WTC11 (cell line): ENCODE measurements around the gene GPX5. TPM values are rescaled to one million over a fixed set of nuclear protein-coding genes. Genes with fewer than 3 reads are reported as not detected.

Source experiments
- ATAC-seq: fragments of 200-7000 bp; cut with Tn5 transposase; 2 replicates; pipeline ENCODE4 v1.10.0; 2021; ENCODE audit warnings: mild to moderate bottlenecking, moderate library complexity
- CTCF ChIA-PET: fragments of 300-600 bp; sonication (Branson Sonifier 250); formaldehyde crosslinking; loops from one replicate; lab custom pipeline; 2021; ENCODE audit warnings: antibody characterized with exemption; lab: Charles Lee
- POLR2A ChIA-PET: fragments of 350-600 bp; sonication (Branson Sonifier 250); formaldehyde crosslinking; loops from one replicate; lab custom pipeline; 2021; ENCODE audit warnings: antibody characterized with exemption; lab: Charles Lee
- DNase-seq: peaks from one replicate; pipeline ENCODE4 v3.0.0; 2021; ENCODE audit warnings: low spot score
- H3K27ac Mint-ChIP-seq: 2 replicates; pipeline ENCODE4 v1.8.0; 2021; ENCODE audit warnings: mixed read lengths
- H3K27me3 Mint-ChIP-seq: 2 replicates; pipeline ENCODE4 v1.8.0; 2021; ENCODE audit warnings: low read depth, mild to moderate bottlenecking, moderate library complexity, mixed read lengths
- H3K36me3 Mint-ChIP-seq: 2 replicates; pipeline ENCODE4 v1.8.0; 2021; ENCODE audit warnings: mixed read lengths
- H3K4me1 Mint-ChIP-seq: 2 replicates; pipeline ENCODE4 v1.8.0; 2022; ENCODE audit warnings: mixed read lengths
- H3K4me3 Mint-ChIP-seq: 2 replicates; pipeline ENCODE4 v1.8.0; 2021; ENCODE audit warnings: mild to moderate bottlenecking, moderate library complexity, mixed read lengths
- H3K9me3 Mint-ChIP-seq: 2 replicates; pipeline ENCODE4 v1.8.0; 2021; ENCODE audit warnings: mixed read lengths
- ATF2 ChIP-seq: sonication (generic); formaldehyde crosslinking; IDR thresholded peaks from 2 replicates; pipeline ENCODE4 v1.8.1; 2022; ENCODE audit warnings: low read depth, missing genetic modification reagents, borderline replicate concordance
- CDX4 ChIP-seq: fragments of 250-450 bp; sonication (Bioruptor Pico); IDR thresholded peaks from 2 replicates; pipeline ENCODE4 v1.9.0; 2021; ENCODE audit warnings: moderate library complexity, mild to moderate bottlenecking, inconsistent platforms, borderline replicate concordance
- EMX1 ChIP-seq: fragments of 250-450 bp; sonication (Bioruptor Pico); IDR thresholded peaks from 2 replicates; pipeline ENCODE4 v1.8.0; 2021; ENCODE audit warnings: mild to moderate bottlenecking
- GABPB1 ChIP-seq: sonication (generic); formaldehyde crosslinking; IDR thresholded peaks from 2 replicates; pipeline ENCODE4 v1.8.1; 2023; ENCODE audit warnings: mild to moderate bottlenecking, missing genetic modification reagents
- GRHL2 ChIP-seq: fragments of 250-450 bp; sonication (Bioruptor Pico); IDR thresholded peaks from 2 replicates; pipeline ENCODE4 v1.8.0; 2022; ENCODE audit warnings: mild to moderate bottlenecking, moderate library complexity; ENCODE audit not compliant: insufficient replicate concordance, severe bottlenecking
- HMGA2 ChIP-seq: fragments of 250-450 bp; sonication (Bioruptor Pico); IDR thresholded peaks from 2 replicates; pipeline ENCODE4 v1.4.0; 2021; ENCODE audit warnings: mild to moderate bottlenecking, moderate library complexity
- KAT7 ChIP-seq: sonication (generic); formaldehyde crosslinking; IDR thresholded peaks from 2 replicates; pipeline ENCODE4 v1.8.1; 2023; ENCODE audit warnings: missing genetic modification reagents, mild to moderate bottlenecking, borderline replicate concordance
- PRRX2 ChIP-seq: fragments of 250-450 bp; sonication (Bioruptor Pico); IDR thresholded peaks from 2 replicates; pipeline ENCODE4 v1.8.0; 2021; ENCODE audit warnings: mild to moderate bottlenecking
- SMAD3 ChIP-seq: sonication (generic); formaldehyde crosslinking; IDR thresholded peaks from 2 replicates; pipeline ENCODE4 v1.8.0; 2022; ENCODE audit warnings: missing genetic modification reagents, mild to moderate bottlenecking, borderline replicate concordance
- ZBTB21 ChIP-seq: sonication (generic); formaldehyde crosslinking; IDR thresholded peaks from 2 replicates; pipeline ENCODE4 v1.8.1; 2023; ENCODE audit warnings: mild to moderate bottlenecking, missing genetic modification reagents, borderline replicate concordance
- ZNF138 ChIP-seq: sonication (generic); formaldehyde crosslinking; conservative IDR thresholded peaks from 2 replicates; pipeline ENCODE4 v1.8.1; 2022; ENCODE audit warnings: mild to moderate bottlenecking, moderate library complexity, missing genetic modification reagents
- ZNF317 ChIP-seq: sonication (generic); formaldehyde crosslinking; IDR thresholded peaks from 2 replicates; pipeline ENCODE4 v1.8.1; 2023; ENCODE audit warnings: low read depth, mild to moderate bottlenecking, moderate library complexity, missing genetic modification reagents, borderline replicate concordance
- ZNF416 ChIP-seq: fragments of 250-450 bp; sonication (Bioruptor Pico); IDR thresholded peaks from 2 replicates; pipeline ENCODE4 v1.9.0; 2021; ENCODE audit warnings: mild to moderate bottlenecking, inconsistent platforms
- total RNA-seq: library from RNA; stranded (reverse); gene quantifications from 3 replicates; pipeline ENCODE4 v1.2.3, GENCODE V29; 2021
- TF ChIP-seq, protein P1 (sequence below): sonication (generic); formaldehyde crosslinking; IDR thresholded peaks from 2 replicates; pipeline ENCODE4 v1.8.1; 2023; ENCODE audit warnings: mild to moderate bottlenecking, moderate library complexity, missing genetic modification reagents
- TF ChIP-seq, protein P2 (sequence below): sonication (generic); formaldehyde crosslinking; IDR thresholded peaks from 2 replicates; pipeline ENCODE4 v1.8.1; 2023; ENCODE audit warnings: mild to moderate bottlenecking, missing genetic modification reagents, borderline replicate concordance
- TF ChIP-seq, protein P3 (sequence below): sonication (generic); formaldehyde crosslinking; IDR thresholded peaks from 2 replicates; pipeline ENCODE4 v1.8.0; 2022; ENCODE audit warnings: missing genetic modification reagents

GPX5 gene
- total RNA-seq, 1 experiment from 2014 or later = not detected

- ATAC-seq (no peak), DNase-seq (no peak)
- Mint-ChIP-seq H3K9me3 (no peaks in the 10 kb centered on the region), H3K27ac (peak overlapping the region; percentile 99), H3K36me3 (no peaks in the 10 kb centered on the region), H3K4me3 (peak overlapping the region; percentile 90), H3K4me1 (peaks cover 23% of the 10 kb centered on the region), H3K27me3 (peaks cover 7% of the 10 kb centered on the region)
- ChIA-PET POLR2A (interaction anchor here (0.6 to 2.3 kb wide), 9 partner anchors 10 to 1409 kb away, joined by 3 to 7 read pairs (median 4); a partner anchor contains a TSS), CTCF (interaction anchor here (0.6 to 2.7 kb wide), 48 partner anchors 10 to 295 kb away, joined by 3 to 47 read pairs (median 5); partner anchors contain the start of genes GPX6, ZSCAN12 and ZSCAN23)
- TF ChIP-seq ZBTB21 (CRISPR knock-in tag) = no peak
- TF ChIP-seq ZNF317 = no peak
- no peak for TF ChIP-seq EMX1
- no peak for TF ChIP-seq GABPB1 (CRISPR knock-in tag)
- TF ChIP-seq, protein P1, sequence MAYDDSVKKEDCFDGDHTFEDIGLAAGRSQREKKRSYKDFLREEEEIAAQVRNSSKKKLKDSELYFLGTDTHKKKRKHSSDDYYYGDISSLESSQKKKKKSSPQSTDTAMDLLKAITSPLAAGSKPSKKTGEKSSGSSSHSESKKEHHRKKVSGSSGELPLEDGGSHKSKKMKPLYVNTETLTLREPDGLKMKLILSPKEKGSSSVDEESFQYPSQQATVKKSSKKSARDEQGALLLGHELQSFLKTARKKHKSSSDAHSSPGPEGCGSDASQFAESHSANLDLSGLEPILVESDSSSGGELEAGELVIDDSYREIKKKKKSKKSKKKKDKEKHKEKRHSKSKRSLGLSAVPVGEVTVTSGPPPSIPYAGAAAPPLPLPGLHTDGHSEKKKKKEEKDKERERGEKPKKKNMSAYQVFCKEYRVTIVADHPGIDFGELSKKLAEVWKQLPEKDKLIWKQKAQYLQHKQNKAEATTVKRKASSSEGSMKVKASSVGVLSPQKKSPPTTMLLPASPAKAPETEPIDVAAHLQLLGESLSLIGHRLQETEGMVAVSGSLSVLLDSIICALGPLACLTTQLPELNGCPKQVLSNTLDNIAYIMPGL = no peak
- no peak for TF ChIP-seq KAT7
- TF ChIP-seq GRHL2 = no peak
- no peak for TF ChIP-seq CDX4
- no peak for TF ChIP-seq HMGA2 (CRISPR knock-in tag)
- no peak for TF ChIP-seq SMAD3 (CRISPR knock-in tag)
- no peak for TF ChIP-seq ZNF416 (CRISPR knock-in tag)
- no peak for TF ChIP-seq ATF2 (CRISPR knock-in tag)
- TF ChIP-seq ZNF138 (CRISPR knock-in tag) = no peak
- no peak for TF ChIP-seq PRRX2
- TF ChIP-seq, protein P2, sequence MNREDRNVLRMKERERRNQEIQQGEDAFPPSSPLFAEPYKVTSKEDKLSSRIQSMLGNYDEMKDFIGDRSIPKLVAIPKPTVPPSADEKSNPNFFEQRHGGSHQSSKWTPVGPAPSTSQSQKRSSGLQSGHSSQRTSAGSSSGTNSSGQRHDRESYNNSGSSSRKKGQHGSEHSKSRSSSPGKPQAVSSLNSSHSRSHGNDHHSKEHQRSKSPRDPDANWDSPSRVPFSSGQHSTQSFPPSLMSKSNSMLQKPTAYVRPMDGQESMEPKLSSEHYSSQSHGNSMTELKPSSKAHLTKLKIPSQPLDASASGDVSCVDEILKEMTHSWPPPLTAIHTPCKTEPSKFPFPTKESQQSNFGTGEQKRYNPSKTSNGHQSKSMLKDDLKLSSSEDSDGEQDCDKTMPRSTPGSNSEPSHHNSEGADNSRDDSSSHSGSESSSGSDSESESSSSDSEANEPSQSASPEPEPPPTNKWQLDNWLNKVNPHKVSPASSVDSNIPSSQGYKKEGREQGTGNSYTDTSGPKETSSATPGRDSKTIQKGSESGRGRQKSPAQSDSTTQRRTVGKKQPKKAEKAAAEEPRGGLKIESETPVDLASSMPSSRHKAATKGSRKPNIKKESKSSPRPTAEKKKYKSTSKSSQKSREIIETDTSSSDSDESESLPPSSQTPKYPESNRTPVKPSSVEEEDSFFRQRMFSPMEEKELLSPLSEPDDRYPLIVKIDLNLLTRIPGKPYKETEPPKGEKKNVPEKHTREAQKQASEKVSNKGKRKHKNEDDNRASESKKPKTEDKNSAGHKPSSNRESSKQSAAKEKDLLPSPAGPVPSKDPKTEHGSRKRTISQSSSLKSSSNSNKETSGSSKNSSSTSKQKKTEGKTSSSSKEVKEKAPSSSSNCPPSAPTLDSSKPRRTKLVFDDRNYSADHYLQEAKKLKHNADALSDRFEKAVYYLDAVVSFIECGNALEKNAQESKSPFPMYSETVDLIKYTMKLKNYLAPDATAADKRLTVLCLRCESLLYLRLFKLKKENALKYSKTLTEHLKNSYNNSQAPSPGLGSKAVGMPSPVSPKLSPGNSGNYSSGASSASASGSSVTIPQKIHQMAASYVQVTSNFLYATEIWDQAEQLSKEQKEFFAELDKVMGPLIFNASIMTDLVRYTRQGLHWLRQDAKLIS (CRISPR knock-in tag) = no peak
- TF ChIP-seq, protein P3, sequence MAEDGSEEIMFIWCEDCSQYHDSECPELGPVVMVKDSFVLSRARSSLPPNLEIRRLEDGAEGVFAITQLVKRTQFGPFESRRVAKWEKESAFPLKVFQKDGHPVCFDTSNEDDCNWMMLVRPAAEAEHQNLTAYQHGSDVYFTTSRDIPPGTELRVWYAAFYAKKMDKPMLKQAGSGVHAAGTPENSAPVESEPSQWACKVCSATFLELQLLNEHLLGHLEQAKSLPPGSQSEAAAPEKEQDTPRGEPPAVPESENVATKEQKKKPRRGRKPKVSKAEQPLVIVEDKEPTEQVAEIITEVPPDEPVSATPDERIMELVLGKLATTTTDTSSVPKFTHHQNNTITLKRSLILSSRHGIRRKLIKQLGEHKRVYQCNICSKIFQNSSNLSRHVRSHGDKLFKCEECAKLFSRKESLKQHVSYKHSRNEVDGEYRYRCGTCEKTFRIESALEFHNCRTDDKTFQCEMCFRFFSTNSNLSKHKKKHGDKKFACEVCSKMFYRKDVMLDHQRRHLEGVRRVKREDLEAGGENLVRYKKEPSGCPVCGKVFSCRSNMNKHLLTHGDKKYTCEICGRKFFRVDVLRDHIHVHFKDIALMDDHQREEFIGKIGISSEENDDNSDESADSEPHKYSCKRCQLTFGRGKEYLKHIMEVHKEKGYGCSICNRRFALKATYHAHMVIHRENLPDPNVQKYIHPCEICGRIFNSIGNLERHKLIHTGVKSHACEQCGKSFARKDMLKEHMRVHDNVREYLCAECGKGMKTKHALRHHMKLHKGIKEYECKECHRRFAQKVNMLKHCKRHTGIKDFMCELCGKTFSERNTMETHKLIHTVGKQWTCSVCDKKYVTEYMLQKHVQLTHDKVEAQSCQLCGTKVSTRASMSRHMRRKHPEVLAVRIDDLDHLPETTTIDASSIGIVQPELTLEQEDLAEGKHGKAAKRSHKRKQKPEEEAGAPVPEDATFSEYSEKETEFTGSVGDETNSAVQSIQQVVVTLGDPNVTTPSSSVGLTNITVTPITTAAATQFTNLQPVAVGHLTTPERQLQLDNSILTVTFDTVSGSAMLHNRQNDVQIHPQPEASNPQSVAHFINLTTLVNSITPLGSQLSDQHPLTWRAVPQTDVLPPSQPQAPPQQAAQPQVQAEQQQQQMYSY = no peak
Observed at GRCh38 chr6:28541996-28542395, 16.3 kb downstream of the GPX5 start.
